Endothelial cell of umbilical vein (primary cell): ENCODE results near the gene FYN. TPM values are rescaled to one million over a fixed set of nuclear protein-coding genes. Genes with fewer than 3 reads are reported as not detected.

Source experiments
- BruUV-seq: library from RNA; stranded (reverse); fragments of 400-500 nt; replicated peaks from 2 replicates; lab custom pipeline; 2021; lab: Mats Ljungman, UMichigan
- CTCF ChIA-PET: fragments of 300-600, 350-600 bp; sonication (Branson Sonifier 250); formaldehyde crosslinking; loops from one replicate; lab custom pipeline; 2021; ENCODE audit warnings: antibody characterized with exemption, inconsistent platforms; lab: Charles Lee
- POLR2A ChIA-PET: fragments of 300-600, 350-600 bp; sonication (Branson Sonifier 250); formaldehyde crosslinking; loops from one replicate; lab custom pipeline; 2021; ENCODE audit warnings: antibody characterized with exemption, inconsistent platforms; lab: Charles Lee
- DNase-seq: peaks from one replicate; pipeline ENCODE4 v3.0.0-alpha.2; 2011; ENCODE audit warnings: low read depth, low spot score
- FAIRE-seq: peaks from 2 replicates; lab custom pipeline; 2011; peaks lifted over from hg19 to GRCh38; lab: Jason Lieb, UNC
- H2AFZ ChIP-seq: 2 replicates; pipeline ENCODE4 v1.6.0; 2012; ENCODE audit warnings: low read depth, low read length, control low read depth, inconsistent platforms
- H3K27ac ChIP-seq: 2 replicates; pipeline ENCODE4 v1.5.1; 2011; ENCODE audit warnings: low read depth, mild to moderate bottlenecking, control low read depth, low read length, moderate library complexity; ENCODE audit not compliant: insufficient read depth
- H3K27me3 ChIP-seq, 2 experiments: 2 replicates each; pipeline versions ENCODE4 v1.6.0 to v1.6.1; 2011; ENCODE audit warnings: low read length in 2 of 2, mixed read lengths in 1 of 2; ENCODE audit not compliant: control insufficient read depth in 2 of 2, insufficient read depth in 2 of 2
- H3K36me3 ChIP-seq, 2 experiments: 2 replicates in 1 of 2; 3 replicates in 1 of 2; pipeline ENCODE4 v1.5.1; 2011; ENCODE audit warnings: low read length in 2 of 2, mild to moderate bottlenecking in 1 of 2, moderate library complexity in 1 of 2; ENCODE audit not compliant: control insufficient read depth in 2 of 2, insufficient read depth in 2 of 2; ENCODE audit errors: extremely low read depth in 1 of 2
- H3K4me1 ChIP-seq: 3 replicates; pipeline ENCODE4 v1.5.1; 2011; ENCODE audit warnings: mild to moderate bottlenecking, low read length; ENCODE audit not compliant: control insufficient read depth, insufficient read depth; ENCODE audit errors: extremely low read depth
- H3K4me2 ChIP-seq: 2 replicates; pipeline ENCODE4 v1.6.1; 2011; ENCODE audit warnings: low read length, control low read depth, mixed read lengths; ENCODE audit not compliant: insufficient read depth
- H3K4me3 ChIP-seq, 3 experiments: fragments of 200-600 bp in 1 of 3; sonication (generic), shearing (Covaris generic) in 1 of 3; replicated peaks in 1 of 3; 2 replicates each; pipeline ENCODE4 v1.5.1; 2011 to 2016; ENCODE audit warnings: control low read depth in 3 of 3, low read length in 3 of 3, mild to moderate bottlenecking in 2 of 3, inconsistent platforms in 1 of 3, low read depth in 1 of 3, moderate library complexity in 1 of 3; ENCODE audit not compliant: insufficient read depth in 1 of 3
- H3K79me2 ChIP-seq: 2 replicates; pipeline ENCODE4 v1.6.0; 2012; ENCODE audit warnings: low read length, inconsistent platforms; ENCODE audit not compliant: control insufficient read depth, insufficient read depth
- H3K9ac ChIP-seq: replicated peaks from 2 replicates; pipeline ENCODE3; 2011; ENCODE audit warnings: low read length, control low read depth; ENCODE audit not compliant: insufficient read depth; ENCODE audit errors: extremely low read depth
- H3K9me1 ChIP-seq: replicated peaks from 3 replicates; pipeline ENCODE4 v1.6.0; 2011; ENCODE audit warnings: mild to moderate bottlenecking, low read length; ENCODE audit not compliant: control insufficient read depth, insufficient read depth; ENCODE audit errors: extremely low read depth
- H3K9me3 ChIP-seq: replicated peaks from 2 replicates; pipeline ENCODE4 v1.5.1; 2012; ENCODE audit warnings: low read length, inconsistent platforms; ENCODE audit not compliant: control insufficient read depth, insufficient read depth
- H4K20me1 ChIP-seq: replicated peaks from 2 replicates; pipeline ENCODE3; 2011; ENCODE audit warnings: mild to moderate bottlenecking, low read length; ENCODE audit not compliant: control insufficient read depth, insufficient read depth; ENCODE audit errors: extremely low read depth
- CTCF ChIP-seq, 2 donors: IDR thresholded peaks; 1 replicate in 1 of 2; 2 replicates in 1 of 2; pipeline ENCODE4 v1.5.1; 2011; ENCODE audit warnings: low read length in 2 of 2, mild to moderate bottlenecking in 2 of 2, moderate library complexity in 2 of 2, control low read depth in 1 of 2, inconsistent platforms in 1 of 2, low read depth in 1 of 2; ENCODE audit not compliant: insufficient read depth in 1 of 2; ENCODE audit errors: extremely low read depth in 1 of 2
- EZH2 ChIP-seq: IDR thresholded peaks from 2 replicates; pipeline ENCODE4 v1.6.1; 2012; ENCODE audit warnings: borderline replicate concordance, low read depth, mild to moderate bottlenecking, moderate library complexity, low read length, inconsistent platforms; ENCODE audit not compliant: severe bottlenecking
- FOS ChIP-seq: IDR thresholded peaks from 2 replicates; pipeline ENCODE4 v1.6.1; 2011; ENCODE audit warnings: mild to moderate bottlenecking, low read length, moderate library complexity, borderline replicate concordance; ENCODE audit not compliant: insufficient read depth
- GATA2 ChIP-seq: IDR thresholded peaks from 2 replicates; pipeline ENCODE4 v1.7.0; 2011; ENCODE audit warnings: low read depth, mild to moderate bottlenecking, moderate library complexity, mixed read lengths, low read length; ENCODE audit not compliant: insufficient read length, insufficient read depth
- JUN ChIP-seq: IDR thresholded peaks from 2 replicates; pipeline ENCODE4 v1.6.1; 2011; ENCODE audit warnings: borderline replicate concordance, low read depth; ENCODE audit not compliant: insufficient read length, insufficient read depth
- MAX ChIP-seq: IDR thresholded peaks from 2 replicates; pipeline ENCODE4 v1.6.1; 2011; ENCODE audit not compliant: insufficient read depth, insufficient read length
- MYC ChIP-seq: IDR thresholded peaks from one replicate; pipeline ENCODE4 v1.6.1; 2011; ENCODE audit warnings: mild to moderate bottlenecking, low read depth, low read length
- POLR2A ChIP-seq: IDR thresholded peaks from 2 replicates; pipeline ENCODE4 v1.6.1; 2012; ENCODE audit warnings: low read depth, mild to moderate bottlenecking, control low read depth, low read length
- POLR2AphosphoS5 ChIP-seq: IDR thresholded peaks from 2 replicates; pipeline ENCODE4 v1.6.1; 2012; ENCODE audit warnings: low read depth, mild to moderate bottlenecking, control low read depth, low read length, moderate library complexity; ENCODE audit not compliant: insufficient read depth
- dilution Hi-C: fragments of 300-500 bp; cut with MboI; formaldehyde crosslinking; loops from one replicate; pipeline ENCODE4 v1.15.0; 2019; ENCODE audit warnings: low sequenced_read_pairs; ENCODE audit not compliant: extremely low pct_ligation_motif_present
- intact Hi-C: fragments of 100-400 bp; cut with micrococcal nuclease; formaldehyde crosslinking; loops from one replicate; pipeline ENCODE4 v1.10.0; 2022
- polyA plus RNA-seq, 4 experiments: library from polyadenylated mRNA; depleted of rRNA in 3 of 4; stranded (reverse) in 3 of 4; unstranded in 1 of 4; fragments of >200 nt; gene quantifications; 2 replicates each; pipeline versions ENCODE4 v1.2.1 to v1.2.3, GENCODE V29; 2011 to 2012; ENCODE audit warnings: missing spikeins in 1 of 4
- total RNA-seq: library from RNA; stranded (reverse); gene quantifications from 2 replicates; pipeline ENCODE4 v1.2.3, GENCODE V29; 2021

The FYN gene
- total and polyA plus RNA-seq, 2 donors (not counting 3 experiments of a cell fraction or from before 2014, with no cell fraction given) = 69.0 to 143 TPM

GRCh38 chr6:111626441-111626840 lies 246.8 kb downstream of the FYN start:
- Histone ChIP-seq H3K9ac (no peak overlapping the region), H3K4me2 (no peak overlapping the region), H3K27ac (no peak overlapping the region), H3K27me3 (peaks cover 3 to 6% of the 10 kb centered on the region in 2 experiments), H3K79me2 (no peaks in the 10 kb centered on the region), H3K36me3 (no peaks in the 10 kb centered on the region), H2AFZ (no peak overlapping the region), H3K4me3 (no peak overlapping the region), H3K4me1 (no peaks in the 10 kb centered on the region), H3K9me3 (no peaks in the 10 kb centered on the region), H4K20me1 (no peaks in the 10 kb centered on the region), H3K9me1 (no peaks in the 10 kb centered on the region)
- dilution Hi-C loops (no loop called here), intact Hi-C loops (no loop called here)
- no peak for TF ChIP-seq POLR2AphosphoS5
- no peak for TF ChIP-seq MYC
- TF ChIP-seq CTCF (IDR thresholded peaks at IDR 0.05; ENCODE audit: extremely low read depth in 1 of 2, insufficient read depth in 1 of 2, low read depth in 1 of 2, low read length in 2 of 2) = no peak
- TF ChIP-seq EZH2 = no peak
- no peak for TF ChIP-seq MAX
- no peak for TF ChIP-seq GATA2
- TF ChIP-seq FOS = no peak
- no peak for TF ChIP-seq POLR2A
- TF ChIP-seq JUN = no peak
- BruUV-seq = no TSS peak
- ChIA-PET POLR2A (no interaction called here), CTCF (interaction anchor here (0.8 to 1.4 kb wide), 2 partner anchors 10 to 27 kb away, joined by 3 to 5 read pairs; no protein-coding TSS in a partner anchor)
- DNase-seq (no peak), FAIRE-seq (no peak)
